ENCODE measurements around the gene CEP135. TPM values are rescaled to one million over a fixed set of nuclear protein-coding genes. Genes with fewer than 3 reads are reported as not detected.
"Not testable (repeated sequence)": the region's sequence is repeated elsewhere in the genome, so short reads cannot be mapped to it uniquely, and the experiment has no call there.

CEP135 gene
- polyA plus RNA-seq, 1 experiment: 2.0 TPM

- TF ChIP-seq CTCF (IDR thresholded peaks at IDR 0.05; ENCODE audit: insufficient read depth, low read depth, low read length): no peak
- Histone ChIP-seq H3K27me3 (ENCODE audit: control insufficient read depth, insufficient read depth, low read length) (no peaks in the 10 kb centered on the region), H3K4me3 (ENCODE audit: low read depth, low read length) (no peak overlapping the region), H3K36me3 (ENCODE audit: control insufficient read depth, insufficient read depth, low read length) (no peaks in the 10 kb centered on the region)
- ChIA-PET POLR2A (no interaction called here), CTCF (interaction anchor here (1.4 to 1.7 kb wide), 2 partner anchors 9 to 17 kb away, joined by 4 to 6 read pairs; partner anchors contain the start of gene CEP135)
- DNase-seq (ENCODE audit: low read depth): no peak
Observed at GRCh38 chr4:55965585-55965984, 16.8 kb downstream of the CEP135 start.

DNA sequence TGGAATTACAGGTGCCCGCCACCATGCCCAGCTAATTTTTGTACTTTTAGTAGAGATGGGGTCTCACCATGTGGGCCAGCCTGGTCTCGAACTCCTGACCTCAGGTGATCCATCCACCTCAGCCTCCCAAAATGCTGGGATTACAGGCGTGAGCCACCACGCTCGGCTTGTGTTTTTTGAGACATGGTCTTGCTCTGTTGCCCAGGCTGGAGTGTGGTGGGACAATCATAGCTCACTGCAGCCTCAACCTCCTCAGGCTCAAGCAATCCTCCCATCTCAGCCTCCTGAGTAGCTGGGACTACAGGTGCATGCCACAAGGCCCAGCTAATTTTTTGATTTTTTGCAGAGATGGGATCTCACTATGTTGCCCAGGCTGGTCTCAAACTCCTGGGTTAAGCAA lies 17.6 kb downstream of the CEP135 start:
- DNase-seq (ENCODE audit: low read depth); H3K4me3 ChIP-seq (ENCODE audit: low read depth, low read length); POLR2A ChIA-PET; H3K36me3 ChIP-seq (ENCODE audit: control insufficient read depth, insufficient read depth, low read length); H3K27me3 ChIP-seq (ENCODE audit: control insufficient read depth, insufficient read depth, low read length): not testable (repeated sequence)
- CTCF ChIA-PET: interaction anchor here (1.7 kb wide), 1 partner anchor 10 kb away, joined by 4 read pairs; no protein-coding TSS in a partner anchor

DNA sequence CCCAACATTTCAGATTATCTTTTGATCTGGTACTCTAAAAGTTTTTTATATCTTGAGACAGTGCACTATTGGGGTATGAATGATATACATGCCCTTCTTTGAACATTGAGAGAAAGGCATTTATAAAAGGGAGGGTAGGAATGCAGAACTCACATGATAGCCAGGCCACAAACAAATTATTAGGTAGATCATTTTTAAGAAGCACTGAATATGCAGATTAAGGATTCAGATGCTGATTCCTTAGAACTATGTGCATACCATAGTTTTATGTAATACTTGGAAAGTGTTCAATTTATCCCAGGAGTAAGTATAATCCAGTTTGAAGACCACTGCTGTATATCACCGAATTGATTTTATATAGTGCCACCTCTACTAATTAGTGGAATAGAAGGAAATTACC lies 18.6 kb downstream of the CEP135 start:
- Histone ChIP-seq H3K4me3 (ENCODE audit: low read depth, low read length) (no peak overlapping the region), H3K27me3 (ENCODE audit: control insufficient read depth, insufficient read depth, low read length) (no peaks in the 10 kb centered on the region), H3K36me3 (ENCODE audit: control insufficient read depth, insufficient read depth, low read length) (no peaks in the 10 kb centered on the region)
- no peak for DNase-seq (ENCODE audit: low read depth)
- CTCF ChIA-PET: no interaction called here
- POLR2A ChIA-PET: no interaction called here
- TF ChIP-seq CTCF (IDR thresholded peaks at IDR 0.05; ENCODE audit: insufficient read depth, low read depth, low read length): no peak

DNA sequence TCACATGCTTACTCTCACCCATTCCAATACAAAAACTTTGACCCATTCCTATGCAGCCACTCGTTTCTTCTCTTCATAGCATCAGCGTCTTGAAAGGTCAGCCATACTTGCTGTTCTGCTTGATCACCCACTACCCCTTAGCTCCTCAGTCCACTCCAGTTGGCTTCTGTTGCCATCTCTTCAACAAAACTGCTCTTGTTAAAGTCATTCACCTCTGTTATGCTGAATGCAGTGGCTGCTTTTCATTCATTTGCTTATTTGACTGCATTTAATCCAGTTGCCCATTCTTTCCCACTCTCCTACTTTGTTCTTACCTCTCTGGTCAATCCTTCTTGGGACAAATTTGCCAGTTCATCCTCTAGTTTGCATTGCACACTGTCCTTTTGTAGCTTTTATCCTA lies 24.9 kb downstream of the CEP135 start:
- POLR2A ChIA-PET: no interaction called here
- no peak for DNase-seq (ENCODE audit: low read depth)
- Histone ChIP-seq H3K4me3 (ENCODE audit: low read depth, low read length) (no peak overlapping the region), H3K36me3 (ENCODE audit: control insufficient read depth, insufficient read depth, low read length) (no peaks in the 10 kb centered on the region; the same call in 1 of the 2 replicates), H3K27me3 (ENCODE audit: control insufficient read depth, insufficient read depth, low read length) (no peaks in the 10 kb centered on the region)
- TF ChIP-seq CTCF (IDR thresholded peaks at IDR 0.05; ENCODE audit: insufficient read depth, low read depth, low read length): no peak
- CTCF ChIA-PET: interaction anchor here (1.2 kb wide), 1 partner anchor 9 kb away, joined by 5 read pairs; no protein-coding TSS in a partner anchor

GRCh38 chr4:55977811-55978210 lies 29.1 kb downstream of the CEP135 start:
- no peak for TF ChIP-seq CTCF (IDR thresholded peaks at IDR 0.05; ENCODE audit: insufficient read depth, low read depth, low read length)
- POLR2A ChIA-PET: no interaction called here
- CTCF ChIA-PET: interaction anchor here (1.6 kb wide), 1 partner anchor 29 kb away, joined by 4 read pairs; the partner anchor contains the start of gene CEP135

GRCh38 chr4:55979562-55979961 lies 30.8 kb downstream of the CEP135 start:
- no peak overlapping the region for H3K4me3 ChIP-seq (ENCODE audit: low read depth, low read length)
- H3K27me3 ChIP-seq (ENCODE audit: control insufficient read depth, insufficient read depth, low read length): no peaks in the 10 kb centered on the region
- POLR2A ChIA-PET: no interaction called here
- no peak for DNase-seq (ENCODE audit: low read depth)
- no peak for TF ChIP-seq CTCF (IDR thresholded peaks at IDR 0.05; ENCODE audit: insufficient read depth, low read depth, low read length)
- no peaks in the 10 kb centered on the region; the same call in 1 of the 2 replicates for H3K36me3 ChIP-seq (ENCODE audit: control insufficient read depth, insufficient read depth, low read length)
- CTCF ChIA-PET: no interaction called here

More at GRCh38 chr4:55977811-55978210, 29.1 kb downstream of the CEP135 start:
- DNase-seq (ENCODE audit: low read depth): no peak
- Histone ChIP-seq H3K27me3 (ENCODE audit: control insufficient read depth, insufficient read depth, low read length) (no peaks in the 10 kb centered on the region), H3K4me3 (ENCODE audit: low read depth, low read length) (no peak overlapping the region), H3K36me3 (ENCODE audit: control insufficient read depth, insufficient read depth, low read length) (no peaks in the 10 kb centered on the region; the same call in 1 of the 2 replicates)

All from BJ (cell line).